CD14-positive monocyte (primary cell): Measurements from ENCODE around the gene PIP. TPM values are rescaled to one million over a fixed set of nuclear protein-coding genes. Genes with fewer than 3 reads are reported as not detected.
"Not testable (repeated sequence)": the region's sequence is repeated elsewhere in the genome, so short reads cannot be mapped to it uniquely, and the experiment has no call there.

Experiments used
- DNase-seq, 3 donors: peaks; one replicate each; pipeline ENCODE4 v3.0.0-alpha.2; 2011 to 2022
- H2AFZ ChIP-seq: 2 replicates; pipeline ENCODE4 v1.6.0; 2012; ENCODE audit warnings: mild to moderate bottlenecking, low read depth, low read length, inconsistent platforms; ENCODE audit not compliant: insufficient read depth, poor library complexity, severe bottlenecking
- H3K27ac ChIP-seq, 2 donors: 1 replicate in 1 of 2; 2 replicates in 1 of 2; pipeline ENCODE4 v1.5.1; 2012 to 2013; ENCODE audit warnings: low read length in 2 of 2, control low read depth in 1 of 2, inconsistent platforms in 1 of 2, low read depth in 1 of 2, mild to moderate bottlenecking in 1 of 2
- H3K27me3 ChIP-seq, 2 donors: one replicate each; pipeline versions ENCODE4 v1.6.0 to v1.6.1; 2011 to 2013; ENCODE audit warnings: low read length in 2 of 2; ENCODE audit not compliant: control insufficient read depth in 2 of 2, insufficient read depth in 2 of 2
- H3K36me3 ChIP-seq, 2 donors: replicated peaks in 1 of 2; 1 replicate in 1 of 2; 2 replicates in 1 of 2; pipeline versions ENCODE4 v1.5.1 to v1.6.1; 2012 to 2013; ENCODE audit warnings: low read length in 2 of 2, control low read depth in 1 of 2, inconsistent platforms in 1 of 2, mild to moderate bottlenecking in 1 of 2; ENCODE audit not compliant: insufficient read depth in 2 of 2, control insufficient read depth in 1 of 2
- H3K4me1 ChIP-seq, 2 donors: 1 replicate in 1 of 2; 2 replicates in 1 of 2; pipeline versions ENCODE4 v1.5.1 to v1.6.1; 2012 to 2013; ENCODE audit warnings: low read length in 2 of 2, control low read depth in 1 of 2, inconsistent platforms in 1 of 2, mild to moderate bottlenecking in 1 of 2, moderate library complexity in 1 of 2; ENCODE audit not compliant: insufficient read depth in 2 of 2, control insufficient read depth in 1 of 2
- H3K4me2 ChIP-seq: replicated peaks from 2 replicates; pipeline ENCODE3; 2012; ENCODE audit warnings: low read length, moderate library complexity, mild to moderate bottlenecking; ENCODE audit not compliant: poor library complexity, severe bottlenecking; ENCODE audit errors: extremely low read depth
- H3K4me3 ChIP-seq, 3 experiments: fragments of 200-600 bp in 1 of 3; sonication (generic) in 1 of 3; replicated peaks in 1 of 3; 1 replicate in 2 of 3; 2 replicates in 1 of 3; pipeline ENCODE4 v1.5.1; 2011 to 2013; ENCODE audit warnings: low read length in 3 of 3, mild to moderate bottlenecking in 3 of 3, control low read depth in 2 of 3, low read depth in 2 of 3, inconsistent platforms in 1 of 3, moderate library complexity in 1 of 3
- H3K79me2 ChIP-seq: 2 replicates; pipeline ENCODE4 v1.6.0; 2012; ENCODE audit warnings: mild to moderate bottlenecking, control low read depth, inconsistent platforms, low read length, moderate library complexity; ENCODE audit not compliant: insufficient read depth
- H3K9ac ChIP-seq: 2 replicates; pipeline ENCODE4 v1.6.0; 2017; ENCODE audit warnings: low read length, mild to moderate bottlenecking; ENCODE audit not compliant: insufficient read depth, poor library complexity, severe bottlenecking
- H3K9me3 ChIP-seq, 2 donors: replicated peaks in 1 of 2; 1 replicate in 1 of 2; 2 replicates in 1 of 2; pipeline versions ENCODE4 v1.5.1 to v1.6.1; 2012 to 2013; ENCODE audit warnings: low read length in 2 of 2, control low read depth in 1 of 2; ENCODE audit not compliant: control insufficient read depth in 1 of 2, insufficient read depth in 1 of 2
- H4K20me1 ChIP-seq: 2 replicates; pipeline ENCODE4 v1.6.0; 2012; ENCODE audit warnings: mild to moderate bottlenecking, low read length, control low read depth, moderate library complexity; ENCODE audit not compliant: insufficient read depth
- H3K27ac Mint-ChIP-seq, 7 donors: one replicate each; pipeline ENCODE4 v1.8.0; 2020; ENCODE audit warnings: mild to moderate bottlenecking in 7 of 7, mixed read lengths in 7 of 7, moderate library complexity in 6 of 7, inconsistent platforms in 2 of 7
- H3K27me3 Mint-ChIP-seq, 3 donors: one replicate each; pipeline ENCODE4 v1.8.0; 2021 to 2022; ENCODE audit warnings: low read depth in 3 of 3, mild to moderate bottlenecking in 3 of 3, mixed read lengths in 3 of 3, moderate library complexity in 3 of 3, inconsistent platforms in 1 of 3
- H3K36me3 Mint-ChIP-seq, 2 donors: one replicate each; pipeline ENCODE4 v1.8.0; 2020; ENCODE audit warnings: mixed read lengths in 2 of 2, inconsistent platforms in 1 of 2, mild to moderate bottlenecking in 1 of 2
- H3K4me1 Mint-ChIP-seq: one replicate; pipeline ENCODE4 v1.8.0; 2020; ENCODE audit warnings: mild to moderate bottlenecking, mixed read lengths
- H3K4me3 Mint-ChIP-seq, 2 donors: one replicate each; pipeline ENCODE4 v1.8.0; 2020; ENCODE audit warnings: mild to moderate bottlenecking in 2 of 2, mixed read lengths in 2 of 2, moderate library complexity in 1 of 2
- H3K9me3 Mint-ChIP-seq, 7 donors: one replicate each; pipeline ENCODE4 v1.8.0; 2020 to 2022; ENCODE audit warnings: mixed read lengths in 7 of 7, mild to moderate bottlenecking in 6 of 7, moderate library complexity in 6 of 7, inconsistent platforms in 2 of 7
- CTCF ChIP-seq: fragments of 200-600 bp; IDR thresholded peaks from one replicate; pipeline ENCODE4 v1.8.0; 2022; ENCODE audit warnings: antibody characterized with exemption, mild to moderate bottlenecking
- WGBS: methylation state at CpG from one replicate; pipeline ENCODE4 v1.1.5; 2013; ENCODE audit warnings: missing lambda C conversion rate; ENCODE audit not compliant: insufficient coverage; 5-methylcytosine and 5-hydroxymethylcytosine counted together
- intact Hi-C, 2 donors: fragments of 100-400 bp; cut with micrococcal nuclease; formaldehyde crosslinking; loops; one replicate each; pipeline versions ENCODE4 v1.15.0 to v1.15.1; 2023
- polyA plus RNA-seq, 3 donors: library from polyadenylated mRNA; depleted of rRNA in 1 of 3; unstranded in 2 of 3; stranded (reverse) in 1 of 3; fragments of 300-500 nt in 2 of 3; fragments of >200 nt in 1 of 3; fragmentation: Illumina TruSeq in 2 of 3; gene quantifications; 1 replicate in 2 of 3; 2 replicates in 1 of 3; pipeline ENCODE4 v1.2.3, GENCODE V29; 2012 to 2021

Gene PIP
- polyA plus RNA-seq, 3 donors: not detected

- Histone ChIP-seq H3K36me3 (no peaks in the 10 kb centered on the region), H3K27ac (no peak overlapping the region), H3K9me3 (peaks cover 4 to 6% of the 10 kb centered on the region in 2 donors), H3K4me3 (no peak overlapping the region), H3K4me2 (no peak overlapping the region), H3K9ac (no peak overlapping the region), H3K79me2 (no peaks in the 10 kb centered on the region), H2AFZ (no peak overlapping the region), H3K27me3 (no peaks in the 10 kb centered on the region), H4K20me1 (no peaks in the 10 kb centered on the region), H3K4me1 (no peaks in the 10 kb centered on the region)
- TF ChIP-seq CTCF: no peak
- Mint-ChIP-seq H3K27me3 (peaks cover 1 to 5% (median 4%) of the 10 kb centered on the region in 3 donors), H3K27ac (no peak overlapping the region), H3K4me3 (no peak overlapping the region), H3K36me3 (no peaks in the 10 kb centered on the region), H3K4me1 (peaks cover 2% of the 10 kb centered on the region), H3K9me3 (peaks cover 8 to 22% (median 11%) of the 10 kb centered on the region in 7 donors)
- DNase-seq: no peak
- intact Hi-C loops: no loop called here
Observed at GRCh38 chr7:143148651-143149050, 16.8 kb downstream of the PIP start.

- H3K27me3 Mint-ChIP-seq, DNase-seq, H3K4me3 ChIP-seq, H3K4me1 ChIP-seq, H3K4me1 Mint-ChIP-seq, H3K27me3 ChIP-seq, H3K9ac ChIP-seq, H4K20me1 ChIP-seq, intact Hi-C loops, H3K27ac Mint-ChIP-seq, H3K9me3 ChIP-seq, H3K4me3 Mint-ChIP-seq, H3K4me2 ChIP-seq, H3K79me2 ChIP-seq, H3K27ac ChIP-seq, H3K36me3 ChIP-seq, H3K36me3 Mint-ChIP-seq, H2AFZ ChIP-seq: not testable (repeated sequence)
- H3K9me3 Mint-ChIP-seq: peaks cover 8 to 19% (median 12%) of the 10 kb centered on the region in 7 donors
- WGBS: no CpG with 5 or more reads among the region's 6 CpGs
Observed at GRCh38 chr7:143150696-143151095, 18.8 kb downstream of the PIP start.

DNA sequence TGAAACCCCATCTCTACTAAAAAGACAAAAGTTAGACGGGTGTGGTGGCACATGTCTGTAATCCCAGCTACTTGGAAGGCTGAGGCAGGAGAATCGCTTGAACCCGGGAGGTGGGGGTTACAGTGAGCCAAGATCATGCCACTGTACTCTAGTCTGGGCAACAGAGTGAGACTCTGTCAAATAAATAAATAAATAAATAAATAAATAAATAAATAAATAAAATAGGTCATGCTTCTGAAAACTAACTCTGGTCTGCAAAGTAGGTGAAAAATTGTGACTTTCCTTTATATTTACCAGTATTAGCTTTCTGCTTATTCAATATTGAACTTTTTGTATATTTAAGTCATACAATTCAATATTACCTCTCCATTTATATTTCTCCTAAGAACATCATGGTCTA is 26.7 kb downstream of the PIP start:
- H3K9me3 ChIP-seq, DNase-seq, H3K79me2 ChIP-seq, H2AFZ ChIP-seq, H3K27ac Mint-ChIP-seq, H3K36me3 ChIP-seq, H4K20me1 ChIP-seq, H3K4me3 ChIP-seq, H3K4me1 ChIP-seq, H3K36me3 Mint-ChIP-seq, H3K9ac ChIP-seq, H3K4me3 Mint-ChIP-seq, H3K27me3 ChIP-seq, H3K27ac ChIP-seq, H3K27me3 Mint-ChIP-seq, H3K4me2 ChIP-seq, intact Hi-C loops, H3K4me1 Mint-ChIP-seq: not testable (repeated sequence)
- H3K9me3 Mint-ChIP-seq: peaks cover 0 to 13% (median 6%) of the 10 kb centered on the region in 7 donors
- no CpG with 5 or more reads among the region's 3 CpGs for WGBS
